Tibial nerve (tissue), 3 donors: Measurements from ENCODE around the gene ANGPTL4.

Experiments
- CTCF ChIP-seq, 5 experiments: fragments of 200-600 bp in 3 of 5; fragments of 450-650 bp in 2 of 5; sonication (generic) in 3 of 5; IDR thresholded peaks; one replicate each; pipeline ENCODE4 v1.5.1; 2016 to 2019; ENCODE audit warnings: antibody characterized with exemption in 5 of 5, mild to moderate bottlenecking in 3 of 5, moderate library complexity in 2 of 5
- POLR2A ChIP-seq, 2 donors: fragments of 450-650 bp; IDR thresholded peaks; one replicate each; pipeline ENCODE4 v1.6.1; 2017; ENCODE audit warnings: antibody characterized with exemption in 2 of 2, mild to moderate bottlenecking in 2 of 2, moderate library complexity in 2 of 2

DNA sequence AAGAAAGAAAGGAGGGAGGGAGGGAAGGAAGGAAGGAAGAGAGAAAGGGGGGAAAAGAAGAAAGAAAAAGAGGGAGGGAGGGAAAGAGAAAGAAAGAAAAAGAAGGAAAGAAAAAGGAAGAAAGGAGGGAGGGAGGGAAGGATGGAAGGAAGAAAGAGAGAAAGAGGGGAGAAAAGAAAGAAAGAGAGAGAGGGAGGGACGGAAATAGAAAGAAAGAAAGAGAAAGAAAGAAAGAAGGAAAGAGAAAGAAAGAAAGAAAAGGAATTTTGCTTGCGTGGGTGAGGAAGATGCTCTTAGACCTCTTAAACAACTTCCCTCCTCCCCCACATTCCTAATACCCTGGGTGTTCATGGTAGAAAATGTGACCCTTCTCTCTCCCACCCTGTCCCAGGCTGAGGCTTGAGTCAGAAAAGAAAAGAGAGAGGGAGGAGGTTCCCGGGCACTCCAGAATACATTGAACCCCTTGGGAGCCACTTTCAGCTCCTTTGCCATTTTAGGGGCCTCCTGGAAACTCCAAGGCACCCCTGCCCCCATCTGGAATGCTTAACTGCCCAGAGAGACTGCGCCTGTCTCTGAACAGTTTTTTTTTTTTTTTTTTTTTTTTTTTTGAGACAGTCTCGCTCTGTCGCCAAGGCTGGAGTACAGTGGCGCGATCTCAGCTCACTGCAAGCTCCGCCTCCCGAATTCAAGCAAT, 11.7 kb upstream of the ANGPTL4 start:
- no peak for TF ChIP-seq CTCF (IDR thresholded peaks at IDR 0.05)
- no peak for TF ChIP-seq POLR2A (IDR thresholded peaks at IDR 0.05)
